GM23338 (cell line): ENCODE measurements around the gene UTS2.

ENCODE experiments used
- EZH2phosphoT487 ChIP-seq: fragments of 200-600 bp; sonication (generic); IDR thresholded peaks from one replicate; pipeline ENCODE4 v1.8.1; 2018; ENCODE audit warnings: antibody characterized with exemption; ENCODE audit not compliant: unreplicated experiment
- JUNB ChIP-seq: IDR thresholded peaks from one replicate; pipeline ENCODE4 v1.6.1; 2016; ENCODE audit warnings: antibody characterized with exemption; ENCODE audit not compliant: unreplicated experiment
- NANOG ChIP-seq: IDR thresholded peaks from 2 replicates; pipeline ENCODE4 v1.6.1; 2016; ENCODE audit warnings: antibody characterized with exemption, borderline replicate concordance
- POLR2AphosphoS5 ChIP-seq: IDR thresholded peaks from 2 replicates; pipeline ENCODE4 v1.6.1; 2016; ENCODE audit warnings: antibody characterized with exemption, low read depth
- ZNF114 ChIP-seq: fragments of 250-450 bp; sonication (Bioruptor Pico); IDR thresholded peaks from 2 replicates; pipeline ENCODE4 v1.5.0; 2020; ENCODE audit warnings: mild to moderate bottlenecking, moderate library complexity
- TF ChIP-seq, protein P1 (sequence below), 2 experiments: fragments of 200-600 bp in 1 of 2; sonication (generic) in 1 of 2; conservative IDR thresholded peaks; 2 replicates each; pipeline versions ENCODE4 v1.5.1 to v1.6.1; 2016 to 2017; ENCODE audit warnings: antibody characterized with exemption in 2 of 2, low read depth in 2 of 2, mild to moderate bottlenecking in 2 of 2, moderate library complexity in 1 of 2

- TF ChIP-seq ZNF114 (CRISPR knock-in tag): no peak
- no peak for TF ChIP-seq POLR2AphosphoS5
- TF ChIP-seq EZH2phosphoT487: no peak
- TF ChIP-seq, protein P1, sequence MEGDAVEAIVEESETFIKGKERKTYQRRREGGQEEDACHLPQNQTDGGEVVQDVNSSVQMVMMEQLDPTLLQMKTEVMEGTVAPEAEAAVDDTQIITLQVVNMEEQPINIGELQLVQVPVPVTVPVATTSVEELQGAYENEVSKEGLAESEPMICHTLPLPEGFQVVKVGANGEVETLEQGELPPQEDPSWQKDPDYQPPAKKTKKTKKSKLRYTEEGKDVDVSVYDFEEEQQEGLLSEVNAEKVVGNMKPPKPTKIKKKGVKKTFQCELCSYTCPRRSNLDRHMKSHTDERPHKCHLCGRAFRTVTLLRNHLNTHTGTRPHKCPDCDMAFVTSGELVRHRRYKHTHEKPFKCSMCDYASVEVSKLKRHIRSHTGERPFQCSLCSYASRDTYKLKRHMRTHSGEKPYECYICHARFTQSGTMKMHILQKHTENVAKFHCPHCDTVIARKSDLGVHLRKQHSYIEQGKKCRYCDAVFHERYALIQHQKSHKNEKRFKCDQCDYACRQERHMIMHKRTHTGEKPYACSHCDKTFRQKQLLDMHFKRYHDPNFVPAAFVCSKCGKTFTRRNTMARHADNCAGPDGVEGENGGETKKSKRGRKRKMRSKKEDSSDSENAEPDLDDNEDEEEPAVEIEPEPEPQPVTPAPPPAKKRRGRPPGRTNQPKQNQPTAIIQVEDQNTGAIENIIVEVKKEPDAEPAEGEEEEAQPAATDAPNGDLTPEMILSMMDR (conservative IDR thresholded peaks at IDR 0.05; ENCODE audit: low read depth in 2 of 2): no peak
- TF ChIP-seq JUNB: no peak
- TF ChIP-seq NANOG: no peak
Observed at GRCh38 chr1:7821282-7821681, 31.6 kb downstream of the UTS2 start.
